HUES64 (cell line): Measurements from ENCODE around the gene SPON2.
"Not testable (repeated sequence)": the region's sequence is repeated elsewhere in the genome, so short reads cannot be mapped to it uniquely, and the experiment has no call there.

Experiments used
- H3K27ac ChIP-seq: 2 replicates; pipeline ENCODE4 v1.7.0; 2013; ENCODE audit warnings: low read depth, low read length, inconsistent platforms
- H3K27me3 ChIP-seq: 2 replicates; pipeline ENCODE4 v1.6.1; 2013; ENCODE audit warnings: mild to moderate bottlenecking, low read length; ENCODE audit not compliant: insufficient read depth
- H3K36me3 ChIP-seq: 2 replicates; pipeline ENCODE4 v1.6.1; 2013; ENCODE audit warnings: mild to moderate bottlenecking, low read length; ENCODE audit not compliant: insufficient read depth
- H3K4me1 ChIP-seq: 2 replicates; pipeline ENCODE4 v1.6.1; 2013; ENCODE audit warnings: mild to moderate bottlenecking, low read length, moderate library complexity; ENCODE audit not compliant: insufficient read depth
- H3K4me3 ChIP-seq: 2 replicates; pipeline ENCODE4 v1.5.1; 2013; ENCODE audit warnings: mild to moderate bottlenecking, low read length, moderate library complexity
- H3K9ac ChIP-seq: 2 replicates; pipeline ENCODE4 v1.6.1; 2013; ENCODE audit warnings: mild to moderate bottlenecking, low read depth, low read length
- H3K9me3 ChIP-seq: 2 replicates; pipeline ENCODE4 v1.6.1; 2013; ENCODE audit warnings: low read depth, low read length; ENCODE audit not compliant: insufficient read depth
- WGBS: fragments of 150-250, 120-280 bp; methylation state at CpG from one replicate; pipeline ENCODE4 v1.1.7; 2013; ENCODE audit warnings: missing lambda C conversion rate; 5-methylcytosine and 5-hydroxymethylcytosine counted together

The SPON2 gene

DNA sequence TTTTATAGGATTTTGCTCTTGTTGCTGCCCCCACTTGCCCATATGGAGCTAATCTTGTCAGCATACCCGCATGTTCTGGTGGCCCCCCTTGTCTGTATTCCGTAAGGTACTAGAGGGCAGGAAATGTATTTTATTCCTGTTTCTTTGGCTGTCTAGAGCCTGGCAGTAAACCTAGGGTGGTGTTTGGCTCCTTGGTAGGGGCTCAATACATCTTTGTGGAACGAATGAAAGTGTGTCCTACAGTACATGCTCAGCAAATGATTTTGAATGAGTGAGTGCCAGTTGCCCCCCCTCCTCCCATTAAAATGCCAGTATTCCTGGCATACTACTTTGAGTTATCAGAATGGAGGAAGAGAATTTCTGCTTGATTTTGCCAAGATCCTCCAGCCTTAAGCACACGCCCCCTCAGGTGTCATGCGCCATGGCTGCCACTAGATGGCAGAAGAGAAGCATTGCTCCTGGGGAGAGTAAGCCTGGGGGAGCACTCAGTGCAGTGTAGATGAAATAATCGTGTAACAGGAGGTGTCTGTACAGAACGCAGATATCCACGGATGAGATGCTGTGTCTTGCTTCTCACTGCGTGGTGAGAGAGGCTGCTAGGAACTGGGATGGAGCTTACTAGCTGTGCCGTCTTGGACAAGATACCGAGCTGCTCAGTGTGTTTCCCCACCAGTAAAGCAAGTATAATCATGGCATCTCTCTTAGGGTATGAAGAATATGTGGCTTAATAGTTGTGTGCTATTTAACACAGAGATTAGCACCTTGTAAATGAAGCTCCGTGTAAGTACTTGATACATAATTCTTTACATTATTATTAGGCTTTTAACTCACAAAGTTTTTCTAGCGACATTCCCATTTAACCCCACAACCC, 41.8 kb downstream of the SPON2 start:
- no peak overlapping the region for H3K4me3 ChIP-seq
- H3K4me1 ChIP-seq = no peaks in the 10 kb centered on the region
- 38% methylated on average over 11 of the region's 13 CpGs for WGBS
- no peaks in the 10 kb centered on the region for H3K9me3 ChIP-seq
- no peak overlapping the region for H3K9ac ChIP-seq
- peaks cover 2% of the 10 kb centered on the region for H3K27me3 ChIP-seq
- H3K36me3 ChIP-seq = no peaks in the 10 kb centered on the region
- H3K27ac ChIP-seq = no peak overlapping the region

- Histone ChIP-seq H3K9me3 (no peaks in the 10 kb centered on the region), H3K36me3 (no peaks in the 10 kb centered on the region), H3K4me1 (no peaks in the 10 kb centered on the region), H3K27ac (no peak overlapping the region), H3K27me3 (peaks cover 8% of the 10 kb centered on the region), H3K4me3 (no peak overlapping the region), H3K9ac (no peak overlapping the region)
- 100% methylated on average over 1 of the region's 1 CpG for WGBS
Observed at GRCh38 chr4:1126506-1126905, 45.9 kb downstream of the SPON2 start.

DNA sequence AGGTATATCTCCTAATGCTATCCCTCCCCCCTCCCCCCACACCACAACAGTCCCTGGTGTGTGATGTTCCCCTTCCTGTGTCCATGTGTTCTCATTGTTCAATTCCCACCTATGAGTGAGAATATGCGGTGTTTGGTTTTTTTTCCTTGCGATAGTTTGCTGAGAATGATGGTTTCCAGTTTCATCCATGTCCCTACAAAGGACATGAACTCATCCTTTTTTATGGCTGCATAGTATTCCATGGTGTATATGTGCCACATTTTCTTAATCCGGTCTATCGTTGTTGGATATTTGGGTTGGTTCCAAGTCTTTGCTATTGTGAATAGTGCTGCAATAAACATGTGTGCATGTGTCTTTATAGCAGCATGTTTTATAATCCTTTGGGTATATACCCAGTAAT, 46.9 kb downstream of the SPON2 start:
- H3K27me3 ChIP-seq = peaks cover 17% of the 10 kb centered on the region
- not testable (repeated sequence) for H3K9me3 ChIP-seq, H3K9ac ChIP-seq, H3K36me3 ChIP-seq, H3K4me3 ChIP-seq, H3K4me1 ChIP-seq, H3K27ac ChIP-seq
- 98% methylated on average over 2 of the region's 4 CpGs for WGBS

DNA sequence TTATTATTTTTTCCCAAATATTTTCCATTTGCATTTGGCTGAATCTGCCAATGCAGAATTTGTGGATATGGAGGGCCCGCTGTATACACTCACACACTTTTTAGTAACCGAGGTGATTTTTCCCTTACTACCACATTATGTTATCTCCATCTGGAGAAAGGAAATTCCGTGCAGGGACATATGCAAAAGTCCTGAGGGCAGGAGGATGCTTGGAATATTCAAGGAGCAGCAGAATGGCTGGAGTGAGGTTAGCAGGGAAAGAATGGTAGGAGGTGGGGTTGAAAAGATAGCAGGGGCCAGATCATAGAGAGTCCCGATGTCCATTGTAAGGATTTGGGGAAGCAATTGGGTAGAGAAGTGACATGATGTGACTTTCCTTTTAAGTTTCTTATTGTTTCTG, 47.6 kb downstream of the SPON2 start:
- Histone ChIP-seq H3K36me3 (no peaks in the 10 kb centered on the region), H3K27me3 (peaks cover 21% of the 10 kb centered on the region), H3K4me1 (no peaks in the 10 kb centered on the region), H3K9me3 (no peaks in the 10 kb centered on the region), H3K27ac (no peak overlapping the region), H3K9ac (no peak overlapping the region), H3K4me3 (no peak overlapping the region)
- 53% methylated on average over 2 of the region's 4 CpGs for WGBS

- Histone ChIP-seq H3K27ac (no peak overlapping the region), H3K9ac (no peak overlapping the region), H3K4me3 (no peak overlapping the region), H3K27me3 (peaks cover 33% of the 10 kb centered on the region; the same call in 1 of the 2 replicates), H3K9me3 (no peaks in the 10 kb centered on the region), H3K36me3 (no peaks in the 10 kb centered on the region), H3K4me1 (no peaks in the 10 kb centered on the region)
- WGBS = 94% methylated on average over 3 of the region's 3 CpGs
Observed at GRCh38 chr4:1122505-1122904, 49.9 kb downstream of the SPON2 start.
